Measurements from ENCODE around the gene RABGEF1. TPM values are rescaled to one million over a fixed set of nuclear protein-coding genes. Genes with fewer than 3 reads are reported as not detected.
"Not testable (repeated sequence)": the region's sequence is repeated elsewhere in the genome, so short reads cannot be mapped to it uniquely, and the experiment has no call there.

Gene RABGEF1
- total RNA-seq: 22.9 and 24.7 TPM in 2 replicates

- intact Hi-C loops (cut with micrococcal nuclease): loop anchor here (1.0 to 5.0 kb wide), 13 partner anchors 58 to 868 kb away; partner anchors contain the start of genes ASL, KCTD7, SBDS and TMEM248
These were observed at the start of gene RABGEF1 for GRCh38 chr7:66740302-66740979. RABGEF1 (plus strand) TSS chr7:66740733; CDS start chr7:66771900, 31,167 bp downstream.

- intact Hi-C loops (cut with micrococcal nuclease): no loop called here
These were observed 47.2 kb upstream of the RABGEF1 start for GRCh38 chr7:66693331-66693730.

GRCh38 chr7:66694286-66694685, 46.2 kb upstream of the RABGEF1 start:
- intact Hi-C loops (cut with micrococcal nuclease): no loop called here

GRCh38 chr7:66695417-66695816, 45.1 kb upstream of the RABGEF1 start:
- intact Hi-C loops (cut with micrococcal nuclease): not testable (repeated sequence)

GRCh38 chr7:66696134-66696533, 44.4 kb upstream of the RABGEF1 start:
- intact Hi-C loops (cut with micrococcal nuclease): not testable (repeated sequence)

GRCh38 chr7:66696774-66697191, 43.8 kb upstream of the RABGEF1 start:
- intact Hi-C loops (cut with micrococcal nuclease): no loop called here

- intact Hi-C loops (cut with micrococcal nuclease): no loop called here
These were observed 42.8 kb upstream of the RABGEF1 start for GRCh38 chr7:66697449-66698438.

- intact Hi-C loops (cut with micrococcal nuclease): no loop called here
These were observed 41.8 kb upstream of the RABGEF1 start for GRCh38 chr7:66698652-66699205.

GRCh38 chr7:66699998-66700397, 40.5 kb upstream of the RABGEF1 start:
- intact Hi-C loops (cut with micrococcal nuclease): no loop called here

GRCh38 chr7:66700633-66701131, 39.9 kb upstream of the RABGEF1 start:
- intact Hi-C loops (cut with micrococcal nuclease): no loop called here

GRCh38 chr7:66707825-66708224, 32.7 kb upstream of the RABGEF1 start:
- intact Hi-C loops (cut with micrococcal nuclease): no loop called here

GRCh38 chr7:66710752-66711151, 29.8 kb upstream of the RABGEF1 start:
- intact Hi-C loops (cut with micrococcal nuclease): not testable (repeated sequence)

- intact Hi-C loops (cut with micrococcal nuclease): no loop called here
These were observed 26.8 kb upstream of the RABGEF1 start for GRCh38 chr7:66713687-66714086.

GRCh38 chr7:66716634-66717033, 23.9 kb upstream of the RABGEF1 start:
- intact Hi-C loops (cut with micrococcal nuclease): not testable (repeated sequence)

- intact Hi-C loops (cut with micrococcal nuclease): no loop called here
These were observed 20.0 kb upstream of the RABGEF1 start for GRCh38 chr7:66720561-66720960.

- intact Hi-C loops (cut with micrococcal nuclease): no loop called here
These were observed 14.7 kb upstream of the RABGEF1 start for GRCh38 chr7:66725843-66726242.

GRCh38 chr7:66727058-66727457, 13.5 kb upstream of the RABGEF1 start:
- intact Hi-C loops (cut with micrococcal nuclease): no loop called here

GRCh38 chr7:66728571-66728970, 12.0 kb upstream of the RABGEF1 start:
- intact Hi-C loops (cut with micrococcal nuclease): no loop called here

- intact Hi-C loops (cut with micrococcal nuclease): no loop called here
These were observed 11.3 kb upstream of the RABGEF1 start for GRCh38 chr7:66729274-66729673.

GRCh38 chr7:66731986-66732385, 8.5 kb upstream of the RABGEF1 start:
- intact Hi-C loops (cut with micrococcal nuclease): no loop called here

- intact Hi-C loops (cut with micrococcal nuclease): no loop called here
These were observed 8.1 kb upstream of the RABGEF1 start for GRCh38 chr7:66732439-66732838.

- intact Hi-C loops (cut with micrococcal nuclease): no loop called here
These were observed 6.5 kb upstream of the RABGEF1 start for GRCh38 chr7:66734006-66734405.

Measured in T-helper 1 cell treated with Interleukin-12 subunit alpha and Interleukin-12 subunit beta and Interleukin-4 antibody, amounts not matched to agents 30 ng/mL and 1 ng/mL, for 36 hours (primary cell).